Aorta (tissue), 5 donors: Measurements from ENCODE around the gene TP53I11. TPM values are rescaled to one million over a fixed set of nuclear protein-coding genes. Genes with fewer than 3 reads are reported as not detected.

Experiments used
- ATAC-seq: fragments of 200-7000 bp; cut with Tn5 transposase; one replicate; pipeline ENCODE4 v1.9.1; 2022; ENCODE audit warnings: moderate library complexity; ENCODE audit not compliant: low FRiP score
- DNase-seq, 2 donors: peaks; one replicate each; pipeline ENCODE4 v3.0.0-alpha.2; 2020
- H3K27ac ChIP-seq, 2 donors: one replicate each; pipeline ENCODE4 v1.5.1; 2013; ENCODE audit warnings: low read length in 2 of 2, mild to moderate bottlenecking in 2 of 2, moderate library complexity in 2 of 2, control low read depth in 1 of 2, inconsistent platforms in 1 of 2, low read depth in 1 of 2
- H3K27me3 ChIP-seq, 2 donors: one replicate each; pipeline ENCODE4 v1.6.1; 2013; ENCODE audit warnings: control low read depth in 1 of 2, low read length in 1 of 2, mild to moderate bottlenecking in 1 of 2, moderate library complexity in 1 of 2; ENCODE audit not compliant: insufficient read depth in 2 of 2, control insufficient read depth in 1 of 2
- H3K36me3 ChIP-seq, 2 donors: one replicate each; pipeline ENCODE4 v1.6.1; 2013; ENCODE audit warnings: control low read depth in 1 of 2, low read length in 1 of 2, mild to moderate bottlenecking in 1 of 2; ENCODE audit not compliant: insufficient read depth in 2 of 2, control insufficient read depth in 1 of 2
- H3K4me1 ChIP-seq, 2 donors: one replicate each; pipeline ENCODE4 v1.6.1; 2013; ENCODE audit warnings: low read length in 2 of 2, control low read depth in 1 of 2, mild to moderate bottlenecking in 1 of 2, moderate library complexity in 1 of 2; ENCODE audit not compliant: insufficient read depth in 2 of 2, control insufficient read depth in 1 of 2
- H3K4me3 ChIP-seq, 2 donors: one replicate each; pipeline ENCODE4 v1.5.1; 2013; ENCODE audit warnings: low read length in 2 of 2, control low read depth in 1 of 2, mild to moderate bottlenecking in 1 of 2
- H3K9me3 ChIP-seq: one replicate; pipeline ENCODE4 v1.6.1; 2013; ENCODE audit warnings: mild to moderate bottlenecking, low read length; ENCODE audit not compliant: control insufficient read depth
- WGBS, 2 donors: extraction: QIAGEN DNeasy Blood & Tissue Kit; methylation state at CpG; one replicate each; pipeline ENCODE4 v1.1.7; 2013; 5-methylcytosine and 5-hydroxymethylcytosine counted together
- intact Hi-C, 2 donors: fragments of 100-400 bp; cut with DNase I; formaldehyde crosslinking; loops; one replicate each; pipeline versions ENCODE4 v1.14.2 to v1.15.0; 2022
- polyA plus RNA-seq, 2 donors: library from polyadenylated mRNA; stranded (reverse); fragments of 200-250 nt; gene quantifications; one replicate each; pipeline ENCODE4 v1.2.3, GENCODE V29; 2013
- total RNA-seq, 2 donors: library from RNA; stranded (reverse); fragmentation: NEBNext Ultra II Directional; extraction: Animal tissue kit (Norgen Biotek cat#: 25700); gene quantifications; one replicate each; pipeline ENCODE4 v1.2.1, GENCODE V29; 2021
- donor health status: healthy with polysubstance abuse.
- donor health status: Bipolar disorder and iron deficiency.
- donor health status: DM: no; HTN: no; CAD: no.
- donor health status: DM: no; HTN: no; CAD: no.
- donor health status: DM: yes; HTN: yes; CAD: no.

The TP53I11 gene
- total and polyA plus RNA-seq, 4 donors = 25.9 to 85.6 (median 45.9) TPM

GRCh38 chr11:44946263-44946662 lies 4.4 kb downstream of the TP53I11 start:
- Histone ChIP-seq H3K9me3 (no peaks in the 10 kb centered on the region), H3K4me3 (no peak overlapping the region), H3K36me3 (no peaks in the 10 kb centered on the region), H3K4me1 (no peaks in the 10 kb centered on the region), H3K27me3 (no peaks in the 10 kb centered on the region), H3K27ac (no peak overlapping the region)
- ATAC-seq = peak; percentile 58
- intact Hi-C loops = no loop called here
- DNase-seq = peak; percentile 74 to 85
- WGBS, 2 donors = 89 to 91% methylated on average over 12 of the region's 12 CpGs

DNA sequence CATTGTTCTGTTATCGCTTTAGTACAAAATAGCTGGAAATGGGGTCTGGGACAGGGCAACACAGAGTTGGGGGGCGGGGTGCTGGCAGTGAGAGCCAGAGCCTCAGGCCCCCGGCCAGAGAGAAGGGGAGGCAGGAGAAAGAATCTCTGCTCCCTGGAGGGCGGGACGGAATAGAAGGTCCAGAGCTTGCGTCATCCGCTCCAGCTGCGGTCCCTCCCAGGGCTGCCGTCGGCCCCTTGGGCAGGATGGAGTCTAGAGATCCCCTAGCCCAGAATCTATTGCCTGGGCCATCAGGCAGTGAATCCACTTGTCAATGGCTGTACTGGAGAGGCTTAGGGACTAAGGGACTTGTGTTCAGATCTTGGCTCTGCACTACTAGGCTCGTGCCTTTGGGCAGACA lies 5.0 kb downstream of the TP53I11 start:
- WGBS, 2 donors = 91 to 95% methylated on average over 11 of the region's 11 CpGs
- Histone ChIP-seq H3K27ac (no peak overlapping the region), H3K27me3 (no peaks in the 10 kb centered on the region), H3K9me3 (no peaks in the 10 kb centered on the region), H3K36me3 (no peaks in the 10 kb centered on the region), H3K4me1 (no peaks in the 10 kb centered on the region), H3K4me3 (no peak overlapping the region)
- intact Hi-C loops = no loop called here
- ATAC-seq = no peak
- no peak for DNase-seq

DNA sequence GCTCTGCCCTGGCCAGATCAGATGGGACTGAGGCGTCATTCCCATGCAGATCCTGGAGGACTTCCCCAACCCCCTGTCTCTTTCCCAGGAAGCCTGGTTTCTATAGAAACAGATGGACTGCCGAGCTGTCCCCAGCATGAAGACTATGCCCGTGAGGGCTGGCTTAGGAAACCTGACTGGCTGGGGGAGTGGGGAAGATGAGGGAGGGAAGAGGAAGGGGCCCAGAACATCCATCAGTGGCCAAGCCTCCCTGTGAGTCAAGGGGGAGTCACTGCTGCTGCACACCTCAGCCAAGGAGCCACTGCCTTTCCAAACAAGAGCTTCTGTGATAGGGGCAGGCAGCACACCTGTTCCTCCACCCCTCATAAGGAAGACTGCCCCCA lies 5.8 kb downstream of the TP53I11 start:
- Histone ChIP-seq H3K9me3 (no peaks in the 10 kb centered on the region), H3K4me1 (no peaks in the 10 kb centered on the region), H3K4me3 (no peak overlapping the region), H3K27me3 (no peaks in the 10 kb centered on the region), H3K36me3 (no peaks in the 10 kb centered on the region), H3K27ac (no peak overlapping the region)
- intact Hi-C loops = no loop called here
- ATAC-seq = no peak
- no peak for DNase-seq
- WGBS, 2 donors = 52 to 65% methylated on average over 3 of the region's 3 CpGs

DNA sequence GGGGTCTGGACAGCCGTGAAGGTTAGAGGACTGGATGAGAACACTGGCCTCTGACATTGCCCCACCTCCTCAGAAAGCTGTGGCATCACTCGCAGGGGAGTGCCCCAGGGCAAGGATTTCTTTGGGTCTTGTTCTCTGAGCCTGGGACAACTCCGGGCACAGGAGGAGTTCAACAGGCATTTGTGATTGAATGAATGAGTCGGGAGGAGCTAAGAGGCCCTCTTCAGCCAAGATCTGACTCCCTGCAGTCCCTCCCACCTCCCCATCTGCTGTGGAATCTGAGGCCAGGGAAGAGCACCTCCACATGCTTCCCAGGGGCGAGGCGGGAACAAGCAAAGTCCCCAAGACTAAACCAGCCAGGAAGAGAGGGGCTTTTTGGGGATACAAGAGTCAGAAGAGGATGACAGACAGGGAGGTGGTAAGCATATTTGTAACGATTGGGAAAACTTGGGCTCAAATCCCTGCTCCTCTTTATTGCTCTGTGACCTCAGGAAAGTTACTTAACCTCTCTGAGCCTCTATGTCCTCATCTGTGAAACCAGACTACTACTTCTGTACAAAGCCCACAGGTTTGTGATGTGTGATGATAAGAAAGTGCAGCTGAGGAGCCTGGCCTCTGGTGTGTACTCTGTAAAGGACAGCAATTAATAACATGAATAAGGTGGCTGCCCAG lies 6.4 kb downstream of the TP53I11 start:
- no peaks in the 10 kb centered on the region for H3K36me3 ChIP-seq
- H3K27ac ChIP-seq = no peak overlapping the region
- H3K4me1 ChIP-seq = no peaks in the 10 kb centered on the region
- DNase-seq (no peak), ATAC-seq (no peak)
- no peaks in the 10 kb centered on the region for H3K9me3 ChIP-seq
- intact Hi-C loops = no loop called here
- H3K27me3 ChIP-seq = no peaks in the 10 kb centered on the region
- WGBS, 2 donors = 79 to 87% methylated on average over 7 of the region's 7 CpGs
- no peak overlapping the region for H3K4me3 ChIP-seq

DNA sequence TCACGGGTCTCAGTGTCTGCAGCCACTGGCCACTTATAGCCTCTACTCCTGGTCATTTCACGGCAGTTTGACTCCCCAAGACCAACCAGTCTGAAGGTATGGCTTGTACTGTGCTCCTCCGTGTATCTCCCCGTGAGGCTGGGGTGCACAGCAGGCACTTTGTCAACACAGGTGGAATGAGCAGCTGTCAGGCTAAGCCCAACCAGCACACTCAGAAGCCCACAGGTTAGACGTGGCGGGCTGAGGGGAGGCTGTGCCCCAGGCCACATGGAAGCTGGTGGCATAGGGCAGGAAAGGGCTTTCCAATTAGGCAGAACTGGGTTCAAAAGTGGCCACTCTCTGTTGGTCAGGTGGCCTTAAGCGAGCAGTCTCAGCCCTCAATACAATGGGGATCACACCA lies 7.0 kb downstream of the TP53I11 start:
- ATAC-seq (no peak), DNase-seq (no peak)
- Histone ChIP-seq H3K4me3 (no peak overlapping the region), H3K27ac (no peak overlapping the region), H3K9me3 (no peaks in the 10 kb centered on the region), H3K36me3 (no peaks in the 10 kb centered on the region), H3K27me3 (no peaks in the 10 kb centered on the region), H3K4me1 (no peaks in the 10 kb centered on the region)
- intact Hi-C loops = no loop called here
- WGBS, 2 donors = 90 to 91% methylated on average over 7 of the region's 7 CpGs

- H3K36me3 ChIP-seq = no peaks in the 10 kb centered on the region
- H3K9me3 ChIP-seq = no peaks in the 10 kb centered on the region
- H3K4me1 ChIP-seq = no peaks in the 10 kb centered on the region
- 87 to 89% methylated on average over 6 to 7 of the region's 7 CpGs for WGBS, 2 donors
- H3K27ac ChIP-seq = no peak overlapping the region
- H3K4me3 ChIP-seq = no peak overlapping the region
- intact Hi-C loops = no loop called here
- ATAC-seq (no peak), DNase-seq (peak in 1 of 2 donors; percentile 73)
- no peaks in the 10 kb centered on the region for H3K27me3 ChIP-seq
These were observed 7.6 kb downstream of the TP53I11 start for GRCh38 chr11:44943118-44943517.

- 96 to 97% methylated on average over 10 of the region's 10 CpGs for WGBS, 2 donors
- DNase-seq = no peak
- no peak for ATAC-seq
- H3K36me3 ChIP-seq = no peaks in the 10 kb centered on the region
- no peaks in the 10 kb centered on the region for H3K4me1 ChIP-seq
- intact Hi-C loops = no loop called here
- no peak overlapping the region for H3K27ac ChIP-seq
- no peaks in the 10 kb centered on the region for H3K27me3 ChIP-seq
- no peaks in the 10 kb centered on the region for H3K9me3 ChIP-seq
- H3K4me3 ChIP-seq = no peak overlapping the region
These were observed 8.4 kb downstream of the TP53I11 start for GRCh38 chr11:44942029-44942955.

DNA sequence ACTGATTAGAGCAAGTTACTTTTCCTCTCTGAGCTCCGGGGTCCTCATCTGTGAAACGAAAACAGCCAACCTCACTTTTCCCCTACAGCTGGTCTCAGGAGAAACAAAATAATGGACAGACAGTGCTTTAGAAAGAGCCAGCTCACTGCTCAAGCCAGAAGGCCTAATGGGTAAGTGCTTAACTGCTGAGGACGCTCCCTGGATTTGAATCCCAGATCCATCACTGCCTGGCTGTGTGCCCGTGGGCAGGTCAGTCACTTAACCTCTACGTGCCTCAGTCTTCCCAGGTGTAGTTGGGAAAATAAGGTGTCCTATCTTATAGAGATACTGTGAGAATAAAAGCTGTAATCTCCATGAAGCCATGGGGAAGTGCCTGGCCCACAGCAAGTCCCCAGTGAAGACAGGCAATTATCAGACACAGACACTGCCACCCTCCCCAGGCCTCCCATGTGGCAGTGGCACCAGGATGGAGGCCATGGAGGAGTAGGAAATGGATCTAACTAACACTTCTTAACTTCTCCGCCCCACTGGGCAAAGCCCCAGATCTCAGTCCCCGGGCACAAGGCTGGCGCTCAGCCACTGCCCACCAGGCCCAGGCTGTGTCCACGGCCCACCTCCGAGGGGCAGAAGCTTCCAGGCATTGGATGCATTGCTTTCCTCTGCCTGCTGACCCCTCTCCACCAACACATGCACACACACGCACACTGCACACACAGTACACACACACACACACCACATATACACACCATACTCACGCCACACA lies 9.2 kb downstream of the TP53I11 start:
- DNase-seq (no peak), ATAC-seq (no peak)
- WGBS, 2 donors = 71% methylated on average over 12 of the region's 12 CpGs
- no peaks in the 10 kb centered on the region for H3K36me3 ChIP-seq
- no peaks in the 10 kb centered on the region for H3K27me3 ChIP-seq
- no peak overlapping the region for H3K4me3 ChIP-seq
- H3K9me3 ChIP-seq = no peaks in the 10 kb centered on the region
- intact Hi-C loops = no loop called here
- H3K4me1 ChIP-seq = no peaks in the 10 kb centered on the region
- no peak overlapping the region for H3K27ac ChIP-seq
